ENCODE measurements around the gene ERAP2. TPM values are rescaled to one million over a fixed set of nuclear protein-coding genes. Genes with fewer than 3 reads are reported as not detected.

ERAP2 gene
- total RNA-seq, 4 donors from 2014 or later, result 8.0 to 12.0 (median 10.0) TPM

DNA sequence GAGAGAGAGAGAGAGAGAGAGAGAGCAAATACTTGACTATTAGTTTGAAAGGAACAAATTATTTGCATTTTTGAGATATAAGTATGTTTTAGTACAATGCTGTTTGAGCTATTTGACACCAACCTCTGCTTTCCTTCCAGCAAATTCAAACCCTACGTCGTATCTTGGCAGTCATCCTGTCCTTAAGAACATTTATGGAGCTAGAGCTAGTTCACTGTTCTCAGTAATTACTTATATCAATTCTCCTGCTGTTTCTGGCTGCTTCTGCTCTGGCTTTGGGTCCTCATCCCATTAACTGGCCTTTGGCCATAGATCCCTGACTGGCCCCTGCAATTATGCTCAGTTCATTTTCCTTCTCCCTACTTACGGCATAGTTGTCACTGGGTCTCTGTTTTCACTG is 19.9 kb upstream of the ERAP2 start:
- ATAC-seq, result no peak
- no peaks in the 10 kb centered on the region for H3K36me3 ChIP-seq
- 49 to 70% methylated on average over 3 of the region's 3 CpGs for WGBS, 2 donors (ENCODE audit: low coverage in 1 of 2)
- no peak overlapping the region for H3K27ac ChIP-seq
- TF ChIP-seq CTCF (IDR thresholded peaks at IDR 0.05) (no peak), POLR2A (IDR thresholded peaks at IDR 0.05) (no peak), POLR2AphosphoS5 (IDR thresholded peaks at IDR 0.05) (no peak), EP300 (IDR thresholded peaks at IDR 0.05) (no peak)
- no peaks in the 10 kb centered on the region for H3K4me1 ChIP-seq
- H3K4me3 ChIP-seq, result no peak overlapping the region
- no peaks in the 10 kb centered on the region for H3K9me3 ChIP-seq
- H3K27me3 ChIP-seq, result no peaks in the 10 kb centered on the region

- H3K4me1 ChIP-seq, result no peaks in the 10 kb centered on the region
- no peak for TF ChIP-seq CTCF (IDR thresholded peaks at IDR 0.05)
- no peak for TF ChIP-seq POLR2AphosphoS5 (IDR thresholded peaks at IDR 0.05)
- TF ChIP-seq EP300 (IDR thresholded peaks at IDR 0.05), result no peak
- TF ChIP-seq POLR2A (IDR thresholded peaks at IDR 0.05), result no peak
- no peak overlapping the region for H3K4me3 ChIP-seq
- H3K36me3 ChIP-seq, result no peaks in the 10 kb centered on the region
- no peaks in the 10 kb centered on the region for H3K27me3 ChIP-seq
- H3K9me3 ChIP-seq, result no peaks in the 10 kb centered on the region
- no peak overlapping the region for H3K27ac ChIP-seq
- WGBS, 2 donors (ENCODE audit: low coverage in 1 of 2), result 100% methylated on average over 1 of the region's 1 CpG
- no peak for ATAC-seq
Measured at GRCh38 chr5:96857454-96857853, 18.8 kb upstream of the ERAP2 start.

- H3K9me3 ChIP-seq, result no peaks in the 10 kb centered on the region
- ATAC-seq, result no peak
- 84 to 96% methylated on average over 2 to 3 of the region's 4 CpGs for WGBS, 2 donors (ENCODE audit: low coverage in 1 of 2)
- H3K27me3 ChIP-seq, result no peaks in the 10 kb centered on the region
- TF ChIP-seq CTCF (IDR thresholded peaks at IDR 0.05), result no peak
- no peak for TF ChIP-seq EP300 (IDR thresholded peaks at IDR 0.05)
- no peak for TF ChIP-seq POLR2A (IDR thresholded peaks at IDR 0.05)
- no peak for TF ChIP-seq POLR2AphosphoS5 (IDR thresholded peaks at IDR 0.05)
- H3K4me1 ChIP-seq, result no peaks in the 10 kb centered on the region
- H3K36me3 ChIP-seq, result no peaks in the 10 kb centered on the region
- H3K27ac ChIP-seq, result no peak overlapping the region
- no peak overlapping the region for H3K4me3 ChIP-seq
Measured at GRCh38 chr5:96857924-96858323, 18.4 kb upstream of the ERAP2 start.

GRCh38 chr5:96859375-96859774 is 16.9 kb upstream of the ERAP2 start:
- no peaks in the 10 kb centered on the region for H3K9me3 ChIP-seq
- ATAC-seq, result no peak
- no peaks in the 10 kb centered on the region for H3K4me1 ChIP-seq
- H3K27ac ChIP-seq, result no peak overlapping the region
- H3K4me3 ChIP-seq, result no peak overlapping the region
- no peaks in the 10 kb centered on the region for H3K27me3 ChIP-seq
- TF ChIP-seq POLR2AphosphoS5 (IDR thresholded peaks at IDR 0.05), result no peak
- no peak for TF ChIP-seq CTCF (IDR thresholded peaks at IDR 0.05)
- no peak for TF ChIP-seq EP300 (IDR thresholded peaks at IDR 0.05)
- no peak for TF ChIP-seq POLR2A (IDR thresholded peaks at IDR 0.05)
- WGBS, 2 donors (ENCODE audit: low coverage in 1 of 2), result 100% methylated on average over 1 to 2 of the region's 2 CpGs
- H3K36me3 ChIP-seq, result no peaks in the 10 kb centered on the region

GRCh38 chr5:96861076-96861475 is 15.2 kb upstream of the ERAP2 start:
- no peak for ATAC-seq

More at GRCh38 chr5:96861076-96861475, 15.2 kb upstream of the ERAP2 start:
- no peaks in the 10 kb centered on the region for H3K4me1 ChIP-seq
- no peak overlapping the region for H3K27ac ChIP-seq
- no peaks in the 10 kb centered on the region for H3K36me3 ChIP-seq
- H3K9me3 ChIP-seq, result no peaks in the 10 kb centered on the region
- no peak overlapping the region for H3K4me3 ChIP-seq
- 86 to 88% methylated on average over 1 of the region's 2 CpGs for WGBS, 2 donors (ENCODE audit: low coverage in 1 of 2)
- TF ChIP-seq POLR2A (IDR thresholded peaks at IDR 0.05) (no peak), CTCF (IDR thresholded peaks at IDR 0.05) (no peak), EP300 (IDR thresholded peaks at IDR 0.05) (no peak), POLR2AphosphoS5 (IDR thresholded peaks at IDR 0.05) (no peak)
- H3K27me3 ChIP-seq, result no peaks in the 10 kb centered on the region
